K562 (cell line): ENCODE results near the gene MGST2.

ENCODE experiments used
- MIER1 ChIP-seq: fragments of 450-650 bp; IDR thresholded peaks from 2 replicates; pipeline ENCODE4 v1.6.1; 2016; ENCODE audit warnings: antibody characterized with exemption, mild to moderate bottlenecking, low read depth
- TF ChIP-seq, protein P1 (sequence below), 3 experiments: IDR thresholded peaks in 2 of 3; conservative IDR thresholded peaks in 1 of 3; 2 replicates each; pipeline ENCODE4 v1.5.1; 2011 to 2012; ENCODE audit warnings: low read length in 3 of 3, mild to moderate bottlenecking in 3 of 3, control low read depth in 2 of 3, improper control_type of control experiment in 1 of 3, inconsistent platforms in 1 of 3, low read depth in 1 of 3, mixed read lengths in 1 of 3, moderate library complexity in 1 of 3; ENCODE audit not compliant: insufficient read depth in 2 of 3
- TF ChIP-seq, protein P2 (sequence below): fragments of 250-450 bp; sonication (Bioruptor Pico); IDR thresholded peaks from 2 replicates; pipeline ENCODE4 v1.5.0; 2020; ENCODE audit warnings: mild to moderate bottlenecking, borderline replicate concordance

DNA sequence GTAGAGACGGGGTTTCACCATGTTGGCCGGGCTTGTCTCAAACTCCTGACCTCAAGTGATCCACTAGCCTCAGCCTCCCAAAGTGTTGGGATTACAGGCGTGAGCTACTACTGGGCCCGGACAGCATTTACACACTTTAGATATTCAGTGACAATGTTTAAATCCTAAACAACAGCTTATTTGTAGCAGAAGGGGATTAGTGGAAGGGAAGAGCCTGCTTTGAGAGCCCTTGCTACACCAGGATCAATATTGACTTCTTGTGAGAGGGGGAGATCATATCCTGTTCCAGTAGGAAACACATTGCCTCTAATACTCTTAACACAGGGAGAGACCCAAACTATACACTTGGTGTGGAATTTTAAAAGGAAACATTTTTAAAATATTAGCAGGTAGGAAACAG, 7.1 kb downstream of the MGST2 start:
- no peak for TF ChIP-seq MIER1
- TF ChIP-seq, protein P1, sequence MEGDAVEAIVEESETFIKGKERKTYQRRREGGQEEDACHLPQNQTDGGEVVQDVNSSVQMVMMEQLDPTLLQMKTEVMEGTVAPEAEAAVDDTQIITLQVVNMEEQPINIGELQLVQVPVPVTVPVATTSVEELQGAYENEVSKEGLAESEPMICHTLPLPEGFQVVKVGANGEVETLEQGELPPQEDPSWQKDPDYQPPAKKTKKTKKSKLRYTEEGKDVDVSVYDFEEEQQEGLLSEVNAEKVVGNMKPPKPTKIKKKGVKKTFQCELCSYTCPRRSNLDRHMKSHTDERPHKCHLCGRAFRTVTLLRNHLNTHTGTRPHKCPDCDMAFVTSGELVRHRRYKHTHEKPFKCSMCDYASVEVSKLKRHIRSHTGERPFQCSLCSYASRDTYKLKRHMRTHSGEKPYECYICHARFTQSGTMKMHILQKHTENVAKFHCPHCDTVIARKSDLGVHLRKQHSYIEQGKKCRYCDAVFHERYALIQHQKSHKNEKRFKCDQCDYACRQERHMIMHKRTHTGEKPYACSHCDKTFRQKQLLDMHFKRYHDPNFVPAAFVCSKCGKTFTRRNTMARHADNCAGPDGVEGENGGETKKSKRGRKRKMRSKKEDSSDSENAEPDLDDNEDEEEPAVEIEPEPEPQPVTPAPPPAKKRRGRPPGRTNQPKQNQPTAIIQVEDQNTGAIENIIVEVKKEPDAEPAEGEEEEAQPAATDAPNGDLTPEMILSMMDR (IDR thresholded peaks at IDR 0.05 in 2 of 3, conservative IDR thresholded peaks at IDR 0.05 in 1 of 3; ENCODE audit: insufficient read depth in 2 of 3, low read depth in 1 of 3, low read length in 3 of 3) = no peak
- TF ChIP-seq, protein P2, sequence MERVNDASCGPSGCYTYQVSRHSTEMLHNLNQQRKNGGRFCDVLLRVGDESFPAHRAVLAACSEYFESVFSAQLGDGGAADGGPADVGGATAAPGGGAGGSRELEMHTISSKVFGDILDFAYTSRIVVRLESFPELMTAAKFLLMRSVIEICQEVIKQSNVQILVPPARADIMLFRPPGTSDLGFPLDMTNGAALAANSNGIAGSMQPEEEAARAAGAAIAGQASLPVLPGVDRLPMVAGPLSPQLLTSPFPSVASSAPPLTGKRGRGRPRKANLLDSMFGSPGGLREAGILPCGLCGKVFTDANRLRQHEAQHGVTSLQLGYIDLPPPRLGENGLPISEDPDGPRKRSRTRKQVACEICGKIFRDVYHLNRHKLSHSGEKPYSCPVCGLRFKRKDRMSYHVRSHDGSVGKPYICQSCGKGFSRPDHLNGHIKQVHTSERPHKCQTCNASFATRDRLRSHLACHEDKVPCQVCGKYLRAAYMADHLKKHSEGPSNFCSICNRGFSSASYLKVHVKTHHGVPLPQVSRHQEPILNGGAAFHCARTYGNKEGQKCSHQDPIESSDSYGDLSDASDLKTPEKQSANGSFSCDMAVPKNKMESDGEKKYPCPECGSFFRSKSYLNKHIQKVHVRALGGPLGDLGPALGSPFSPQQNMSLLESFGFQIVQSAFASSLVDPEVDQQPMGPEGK (CRISPR knock-in tag) = no peak
